ENCODE results near the gene ELOF1.
A peak's percentile ranks its signal among the peaks of the same experiment; 100 is the strongest.

ELOF1 gene

DNA sequence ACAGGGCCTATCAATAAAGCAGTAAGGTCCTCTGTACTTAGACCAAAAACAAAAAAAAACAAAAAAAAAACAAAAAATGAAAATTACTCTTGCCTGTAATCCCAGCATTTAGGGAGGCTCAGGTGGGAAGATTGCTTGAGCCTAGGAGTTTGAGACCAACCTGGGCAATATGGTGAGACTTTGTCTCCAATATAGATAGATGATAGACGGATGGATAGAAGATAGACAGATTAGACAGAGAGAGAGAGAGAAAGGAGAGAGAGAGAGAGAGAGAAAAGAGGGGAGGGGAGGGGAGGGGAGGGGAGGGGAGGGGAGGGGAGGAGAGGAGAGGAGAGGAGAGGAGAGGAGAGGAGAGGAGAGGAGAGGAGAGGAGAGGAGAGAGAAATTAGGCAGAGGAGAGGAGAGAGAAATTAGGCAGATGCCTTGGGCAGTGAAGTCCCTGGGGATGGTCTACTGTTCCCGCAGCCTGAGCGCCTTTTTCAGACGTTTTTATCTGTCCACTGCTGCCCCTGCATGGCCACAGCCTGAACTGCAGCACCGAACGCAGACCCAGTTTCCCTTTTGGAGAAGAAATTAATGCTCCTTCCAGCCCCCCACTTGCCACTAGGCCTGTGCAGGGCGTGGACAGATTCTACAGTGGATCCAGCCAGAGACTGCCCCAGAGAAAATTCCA lies 28.4 kb upstream of the ELOF1 start (continued):
- TF ChIP-seq, protein P1, sequence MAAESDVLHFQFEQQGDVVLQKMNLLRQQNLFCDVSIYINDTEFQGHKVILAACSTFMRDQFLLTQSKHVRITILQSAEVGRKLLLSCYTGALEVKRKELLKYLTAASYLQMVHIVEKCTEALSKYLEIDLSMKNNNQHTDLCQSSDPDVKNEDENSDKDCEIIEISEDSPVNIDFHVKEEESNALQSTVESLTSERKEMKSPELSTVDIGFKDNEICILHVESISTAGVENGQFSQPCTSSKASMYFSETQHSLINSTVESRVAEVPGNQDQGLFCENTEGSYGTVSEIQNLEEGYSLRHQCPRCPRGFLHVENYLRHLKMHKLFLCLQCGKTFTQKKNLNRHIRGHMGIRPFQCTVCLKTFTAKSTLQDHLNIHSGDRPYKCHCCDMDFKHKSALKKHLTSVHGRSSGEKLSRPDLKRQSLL (tag by site-specific recombination; IDR thresholded peaks at IDR 0.05), result no peak
- TF ChIP-seq ZNF660 (tag by site-specific recombination; IDR thresholded peaks at IDR 0.05), result peak; percentile 68; the same call in 1 of the 2 replicates
- no peak for TF ChIP-seq ZNF514 (tag by site-specific recombination; IDR thresholded peaks at IDR 0.05)
- TF ChIP-seq ZNF510 (tag by site-specific recombination; IDR thresholded peaks at IDR 0.05; ENCODE audit: insufficient replicate concordance), result no peak
- no peak for TF ChIP-seq SETDB1 (IDR thresholded peaks at IDR 0.05; ENCODE audit: insufficient read length, low read length)

DNA sequence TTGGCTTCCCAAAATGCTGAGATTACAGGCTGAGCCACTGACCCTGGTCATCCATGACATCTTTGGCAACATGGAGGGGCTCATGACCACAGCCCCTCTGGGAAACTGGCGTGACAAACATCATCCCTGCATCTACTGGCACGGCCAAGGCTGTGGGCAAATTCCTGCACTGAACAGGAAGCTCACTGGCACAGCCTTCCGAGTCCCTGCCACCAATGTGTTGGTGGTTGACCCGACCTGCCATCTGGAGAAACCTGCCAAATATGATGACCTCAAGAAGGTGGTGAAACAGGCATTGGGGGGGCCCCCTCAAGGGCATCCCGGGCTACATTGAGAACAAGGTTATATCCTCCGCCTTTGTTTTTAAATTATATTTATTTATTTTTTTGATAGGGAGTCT lies 27.3 kb upstream of the ELOF1 start:
- CTCF ChIA-PET, result interaction anchor here (0.7 to 1.5 kb wide), 3 partner anchors 90 to 361 kb away, joined by 3 to 10 read pairs (median 6); no protein-coding TSS in a partner anchor

DNA sequence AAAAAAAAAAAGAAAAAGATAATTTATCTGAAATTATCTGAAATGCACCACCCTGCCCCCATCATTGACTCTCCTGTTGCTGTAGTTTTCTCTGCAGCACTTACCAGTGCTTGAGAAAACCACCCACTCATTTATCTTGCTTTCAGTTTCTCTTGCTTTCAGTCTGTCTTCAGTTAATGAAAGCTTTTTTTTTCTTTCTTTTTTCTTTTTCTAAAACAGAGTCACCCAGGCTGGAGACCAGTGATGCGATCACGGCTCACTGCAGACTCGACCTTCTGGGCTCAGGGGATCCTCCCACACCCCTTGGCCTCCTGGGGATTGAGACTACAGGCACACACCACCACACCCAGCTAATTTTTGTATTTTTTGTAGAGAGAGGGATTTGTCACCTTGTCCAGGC lies 22.7 kb upstream of the ELOF1 start:
- Histone ChIP-seq H3K27ac (ENCODE audit: extremely low read depth, low read depth, low read length) (no peak overlapping the region), H3K9me3 (ENCODE audit: control insufficient read depth, insufficient read depth, low read depth, low read length) (no peaks in the 10 kb centered on the region), H3K4me1 (ENCODE audit: control insufficient read depth, insufficient read depth, low read length) (no peaks in the 10 kb centered on the region), H3K36me3 (ENCODE audit: control insufficient read depth in 2 of 2, insufficient read depth in 1 of 2, low read length in 2 of 2) (no peaks in the 10 kb centered on the region), H3K4me3 (ENCODE audit: low read depth, low read length) (no peak overlapping the region)
- CTCF ChIA-PET, result interaction anchor here (0.6 to 1.6 kb wide), 2 partner anchors 10 to 21 kb away, joined by 3 to 9 read pairs; no protein-coding TSS in a partner anchor
- POLR2A ChIA-PET, result interaction anchor here (0.7 kb wide), 1 partner anchor 112 kb away, joined by 3 read pairs; no protein-coding TSS in a partner anchor
- TF ChIP-seq EGR2 (tag by site-specific recombination; IDR thresholded peaks at IDR 0.05; ENCODE audit: low read depth) (0 out of 2 replicates have a peak, but pooled peaks have one; percentile 13), SCRT1 (tag by site-specific recombination; IDR thresholded peaks at IDR 0.05; ENCODE audit: borderline replicate concordance) (no peak), ZNF548 (tag by site-specific recombination; IDR thresholded peaks at IDR 0.05) (no peak), MEIS1 (CRISPR knock-in tag; IDR thresholded peaks at IDR 0.05; ENCODE audit: borderline replicate concordance) (no peak), GLIS1 (tag by site-specific recombination; IDR thresholded peaks at IDR 0.05) (peak; percentile 36; the same call in 1 of the 2 replicates), ZNF266 (tag by site-specific recombination; IDR thresholded peaks at IDR 0.05; ENCODE audit: low read depth) (no peak), ZFHX2 (tag by site-specific recombination; conservative IDR thresholded peaks at IDR 0.05) (peak; percentile 56; the same call in 1 of the 2 replicates), ZNF837 (tag by site-specific recombination; IDR thresholded peaks at IDR 0.05) (no peak), KLF10 (tag by site-specific recombination; IDR thresholded peaks at IDR 0.05) (no peak), ZNF214 (tag by site-specific recombination; IDR thresholded peaks at IDR 0.05; ENCODE audit: borderline replicate concordance) (no peak), YY2 (tag by site-specific recombination; IDR thresholded peaks at IDR 0.05) (no peak)
- TF ChIP-seq, protein P2, sequence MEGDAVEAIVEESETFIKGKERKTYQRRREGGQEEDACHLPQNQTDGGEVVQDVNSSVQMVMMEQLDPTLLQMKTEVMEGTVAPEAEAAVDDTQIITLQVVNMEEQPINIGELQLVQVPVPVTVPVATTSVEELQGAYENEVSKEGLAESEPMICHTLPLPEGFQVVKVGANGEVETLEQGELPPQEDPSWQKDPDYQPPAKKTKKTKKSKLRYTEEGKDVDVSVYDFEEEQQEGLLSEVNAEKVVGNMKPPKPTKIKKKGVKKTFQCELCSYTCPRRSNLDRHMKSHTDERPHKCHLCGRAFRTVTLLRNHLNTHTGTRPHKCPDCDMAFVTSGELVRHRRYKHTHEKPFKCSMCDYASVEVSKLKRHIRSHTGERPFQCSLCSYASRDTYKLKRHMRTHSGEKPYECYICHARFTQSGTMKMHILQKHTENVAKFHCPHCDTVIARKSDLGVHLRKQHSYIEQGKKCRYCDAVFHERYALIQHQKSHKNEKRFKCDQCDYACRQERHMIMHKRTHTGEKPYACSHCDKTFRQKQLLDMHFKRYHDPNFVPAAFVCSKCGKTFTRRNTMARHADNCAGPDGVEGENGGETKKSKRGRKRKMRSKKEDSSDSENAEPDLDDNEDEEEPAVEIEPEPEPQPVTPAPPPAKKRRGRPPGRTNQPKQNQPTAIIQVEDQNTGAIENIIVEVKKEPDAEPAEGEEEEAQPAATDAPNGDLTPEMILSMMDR (tag by site-specific recombination; IDR thresholded peaks at IDR 0.05), result no peak
- TF ChIP-seq, protein P3, sequence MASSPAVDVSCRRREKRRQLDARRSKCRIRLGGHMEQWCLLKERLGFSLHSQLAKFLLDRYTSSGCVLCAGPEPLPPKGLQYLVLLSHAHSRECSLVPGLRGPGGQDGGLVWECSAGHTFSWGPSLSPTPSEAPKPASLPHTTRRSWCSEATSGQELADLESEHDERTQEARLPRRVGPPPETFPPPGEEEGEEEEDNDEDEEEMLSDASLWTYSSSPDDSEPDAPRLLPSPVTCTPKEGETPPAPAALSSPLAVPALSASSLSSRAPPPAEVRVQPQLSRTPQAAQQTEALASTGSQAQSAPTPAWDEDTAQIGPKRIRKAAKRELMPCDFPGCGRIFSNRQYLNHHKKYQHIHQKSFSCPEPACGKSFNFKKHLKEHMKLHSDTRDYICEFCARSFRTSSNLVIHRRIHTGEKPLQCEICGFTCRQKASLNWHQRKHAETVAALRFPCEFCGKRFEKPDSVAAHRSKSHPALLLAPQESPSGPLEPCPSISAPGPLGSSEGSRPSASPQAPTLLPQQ (tag by site-specific recombination; IDR thresholded peaks at IDR 0.05), result no peak

More for the DNA sequence above, 27.3 kb upstream of the ELOF1 start:
- Histone ChIP-seq H3K4me1 (ENCODE audit: control insufficient read depth, insufficient read depth, low read length) (no peaks in the 10 kb centered on the region), H3K4me3 (ENCODE audit: low read depth, low read length) (no peak overlapping the region), H3K9me3 (ENCODE audit: control insufficient read depth, insufficient read depth, low read depth, low read length) (no peaks in the 10 kb centered on the region), H3K36me3 (ENCODE audit: control insufficient read depth in 2 of 2, insufficient read depth in 1 of 2, low read length in 2 of 2) (no peaks in the 10 kb centered on the region), H3K27ac (ENCODE audit: extremely low read depth, low read depth, low read length) (no peak overlapping the region)
- POLR2A ChIA-PET, result interaction anchor here (0.7 kb wide), 1 partner anchor 75 kb away, joined by 3 read pairs; no protein-coding TSS in a partner anchor
- TF ChIP-seq ZNF621 (tag by site-specific recombination; IDR thresholded peaks at IDR 0.05) (no peak), TCF7L2 (IDR thresholded peaks at IDR 0.05; ENCODE audit: borderline replicate concordance, low read depth, low read length) (no peak), ZNF266 (tag by site-specific recombination; IDR thresholded peaks at IDR 0.05; ENCODE audit: low read depth) (no peak), YY1 (tag by site-specific recombination; IDR thresholded peaks at IDR 0.05) (no peak), ZNF792 (tag by site-specific recombination; IDR thresholded peaks at IDR 0.05) (no peak), ZSCAN23 (tag by site-specific recombination; IDR thresholded peaks at IDR 0.05) (no peak)
- TF ChIP-seq, protein P4, sequence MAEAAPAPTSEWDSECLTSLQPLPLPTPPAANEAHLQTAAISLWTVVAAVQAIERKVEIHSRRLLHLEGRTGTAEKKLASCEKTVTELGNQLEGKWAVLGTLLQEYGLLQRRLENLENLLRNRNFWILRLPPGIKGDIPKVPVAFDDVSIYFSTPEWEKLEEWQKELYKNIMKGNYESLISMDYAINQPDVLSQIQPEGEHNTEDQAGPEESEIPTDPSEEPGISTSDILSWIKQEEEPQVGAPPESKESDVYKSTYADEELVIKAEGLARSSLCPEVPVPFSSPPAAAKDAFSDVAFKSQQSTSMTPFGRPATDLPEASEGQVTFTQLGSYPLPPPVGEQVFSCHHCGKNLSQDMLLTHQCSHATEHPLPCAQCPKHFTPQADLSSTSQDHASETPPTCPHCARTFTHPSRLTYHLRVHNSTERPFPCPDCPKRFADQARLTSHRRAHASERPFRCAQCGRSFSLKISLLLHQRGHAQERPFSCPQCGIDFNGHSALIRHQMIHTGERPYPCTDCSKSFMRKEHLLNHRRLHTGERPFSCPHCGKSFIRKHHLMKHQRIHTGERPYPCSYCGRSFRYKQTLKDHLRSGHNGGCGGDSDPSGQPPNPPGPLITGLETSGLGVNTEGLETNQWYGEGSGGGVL (tag by site-specific recombination; IDR thresholded peaks at IDR 0.05), result no peak
- TF ChIP-seq, protein P5, sequence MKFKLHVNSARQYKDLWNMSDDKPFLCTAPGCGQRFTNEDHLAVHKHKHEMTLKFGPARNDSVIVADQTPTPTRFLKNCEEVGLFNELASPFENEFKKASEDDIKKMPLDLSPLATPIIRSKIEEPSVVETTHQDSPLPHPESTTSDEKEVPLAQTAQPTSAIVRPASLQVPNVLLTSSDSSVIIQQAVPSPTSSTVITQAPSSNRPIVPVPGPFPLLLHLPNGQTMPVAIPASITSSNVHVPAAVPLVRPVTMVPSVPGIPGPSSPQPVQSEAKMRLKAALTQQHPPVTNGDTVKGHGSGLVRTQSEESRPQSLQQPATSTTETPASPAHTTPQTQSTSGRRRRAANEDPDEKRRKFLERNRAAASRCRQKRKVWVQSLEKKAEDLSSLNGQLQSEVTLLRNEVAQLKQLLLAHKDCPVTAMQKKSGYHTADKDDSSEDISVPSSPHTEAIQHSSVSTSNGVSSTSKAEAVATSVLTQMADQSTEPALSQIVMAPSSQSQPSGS (tag by site-specific recombination; IDR thresholded peaks at IDR 0.05; ENCODE audit: low read depth), result no peak
